ENCODE measurements around the gene FAM199X.

- TF ChIP-seq, protein P1, sequence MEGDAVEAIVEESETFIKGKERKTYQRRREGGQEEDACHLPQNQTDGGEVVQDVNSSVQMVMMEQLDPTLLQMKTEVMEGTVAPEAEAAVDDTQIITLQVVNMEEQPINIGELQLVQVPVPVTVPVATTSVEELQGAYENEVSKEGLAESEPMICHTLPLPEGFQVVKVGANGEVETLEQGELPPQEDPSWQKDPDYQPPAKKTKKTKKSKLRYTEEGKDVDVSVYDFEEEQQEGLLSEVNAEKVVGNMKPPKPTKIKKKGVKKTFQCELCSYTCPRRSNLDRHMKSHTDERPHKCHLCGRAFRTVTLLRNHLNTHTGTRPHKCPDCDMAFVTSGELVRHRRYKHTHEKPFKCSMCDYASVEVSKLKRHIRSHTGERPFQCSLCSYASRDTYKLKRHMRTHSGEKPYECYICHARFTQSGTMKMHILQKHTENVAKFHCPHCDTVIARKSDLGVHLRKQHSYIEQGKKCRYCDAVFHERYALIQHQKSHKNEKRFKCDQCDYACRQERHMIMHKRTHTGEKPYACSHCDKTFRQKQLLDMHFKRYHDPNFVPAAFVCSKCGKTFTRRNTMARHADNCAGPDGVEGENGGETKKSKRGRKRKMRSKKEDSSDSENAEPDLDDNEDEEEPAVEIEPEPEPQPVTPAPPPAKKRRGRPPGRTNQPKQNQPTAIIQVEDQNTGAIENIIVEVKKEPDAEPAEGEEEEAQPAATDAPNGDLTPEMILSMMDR (IDR thresholded peaks at IDR 0.05; ENCODE audit: insufficient read depth, low read length): no peak
- TF ChIP-seq POLR2AphosphoS5 (IDR thresholded peaks at IDR 0.05; ENCODE audit: low read depth): no peak
These were observed 48.5 kb upstream of the FAM199X start for GRCh38 chrX:104117759-104118158.
